DOHH2 (cell line): Measurements from ENCODE around the gene DRD2.

Source experiments
- H3F3A ChIP-seq: fragments of 200-600 bp; sonication (generic), shearing (Covaris generic); 2 replicates; pipeline ENCODE4 v1.6.0; 2016; ENCODE audit warnings: antibody characterized with exemption, mild to moderate bottlenecking; ENCODE audit not compliant: control insufficient read depth, insufficient read depth
- H3K27ac ChIP-seq: fragments of 200-600 bp; sonication (generic); 2 replicates; pipeline ENCODE4 v1.5.1; 2014; ENCODE audit warnings: low read depth, mild to moderate bottlenecking, low read length, moderate library complexity
- H3K27me3 ChIP-seq: fragments of 200-600 bp; sonication (generic); 2 replicates; pipeline ENCODE4 v1.6.1; 2014; ENCODE audit warnings: mild to moderate bottlenecking, low read length, mixed read lengths; ENCODE audit not compliant: control insufficient read depth
- H3K36me3 ChIP-seq: fragments of 200-600 bp; sonication (generic); 2 replicates; pipeline ENCODE4 v1.6.1; 2014; ENCODE audit warnings: mild to moderate bottlenecking, low read length, moderate library complexity, mixed read lengths; ENCODE audit not compliant: control insufficient read depth
- H3K4me1 ChIP-seq: fragments of 200-600 bp; sonication (generic); 2 replicates; pipeline ENCODE4 v1.6.1; 2014; ENCODE audit warnings: mild to moderate bottlenecking, low read length, mixed read lengths; ENCODE audit not compliant: control insufficient read depth
- H3K4me2 ChIP-seq: fragments of 200-600 bp; sonication (generic); 2 replicates; pipeline ENCODE4 v1.6.0; 2014; ENCODE audit warnings: mild to moderate bottlenecking, low read length, moderate library complexity
- H3K4me3 ChIP-seq: fragments of 200-600 bp; sonication (generic); 2 replicates; pipeline ENCODE4 v1.5.1; 2014; ENCODE audit warnings: mild to moderate bottlenecking, low read length, mixed read lengths
- H3K79me2 ChIP-seq: fragments of 200-600 bp; sonication (generic); 2 replicates; pipeline ENCODE4 v1.6.1; 2014; ENCODE audit warnings: mild to moderate bottlenecking, low read length, mixed read lengths; ENCODE audit not compliant: control insufficient read depth
- H3K9me2 ChIP-seq: fragments of 200-600 bp; sonication (generic); replicated peaks from 2 replicates; pipeline ENCODE4 v1.6.1; 2014; ENCODE audit warnings: mild to moderate bottlenecking, low read length, mixed read lengths; ENCODE audit not compliant: control insufficient read depth
- H3K9me3 ChIP-seq: fragments of 200-600 bp; sonication (generic); 2 replicates; pipeline ENCODE4 v1.6.1; 2014; ENCODE audit warnings: antibody characterized with exemption, low read length, mixed read lengths; ENCODE audit not compliant: control insufficient read depth, insufficient read depth
- H4K20me1 ChIP-seq: fragments of 200-600 bp; sonication (generic); 2 replicates; pipeline ENCODE4 v1.6.0; 2014; ENCODE audit warnings: low read depth, mild to moderate bottlenecking, antibody characterized with exemption, low read length, moderate library complexity; ENCODE audit not compliant: control insufficient read depth, insufficient read depth
- EZH2phosphoT487 ChIP-seq: fragments of 200-600 bp; sonication (generic); IDR thresholded peaks from 2 replicates; pipeline ENCODE4 v1.6.1; 2017; ENCODE audit warnings: borderline replicate concordance, mild to moderate bottlenecking, antibody characterized with exemption, low read length, moderate library complexity, mixed read lengths
- TF ChIP-seq, protein P1 (sequence below): fragments of 200-600 bp; sonication (generic); IDR thresholded peaks from one replicate; pipeline ENCODE4 v1.5.1; 2014; ENCODE audit warnings: antibody characterized with exemption, mild to moderate bottlenecking, low read depth, low read length; ENCODE audit not compliant: poor library complexity, severe bottlenecking

The DRD2 gene

GRCh38 chr11:113507341-113507740, 32.1 kb upstream of the DRD2 start:
- Histone ChIP-seq H3F3A (no peaks in the 10 kb centered on the region), H3K4me3 (no peak overlapping the region), H3K4me2 (no peak overlapping the region), H3K27ac (no peak overlapping the region), H3K4me1 (peaks cover 2% of the 10 kb centered on the region; the same call in 1 of the 2 replicates), H4K20me1 (no peaks in the 10 kb centered on the region), H3K9me3 (no peaks in the 10 kb centered on the region), H3K27me3 (peaks cover 12% of the 10 kb centered on the region; the same call in 1 of the 2 replicates), H3K79me2 (no peaks in the 10 kb centered on the region), H3K36me3 (no peaks in the 10 kb centered on the region), H3K9me2 (no peaks in the 10 kb centered on the region)
- TF ChIP-seq EZH2phosphoT487: no peak
- TF ChIP-seq, protein P1, sequence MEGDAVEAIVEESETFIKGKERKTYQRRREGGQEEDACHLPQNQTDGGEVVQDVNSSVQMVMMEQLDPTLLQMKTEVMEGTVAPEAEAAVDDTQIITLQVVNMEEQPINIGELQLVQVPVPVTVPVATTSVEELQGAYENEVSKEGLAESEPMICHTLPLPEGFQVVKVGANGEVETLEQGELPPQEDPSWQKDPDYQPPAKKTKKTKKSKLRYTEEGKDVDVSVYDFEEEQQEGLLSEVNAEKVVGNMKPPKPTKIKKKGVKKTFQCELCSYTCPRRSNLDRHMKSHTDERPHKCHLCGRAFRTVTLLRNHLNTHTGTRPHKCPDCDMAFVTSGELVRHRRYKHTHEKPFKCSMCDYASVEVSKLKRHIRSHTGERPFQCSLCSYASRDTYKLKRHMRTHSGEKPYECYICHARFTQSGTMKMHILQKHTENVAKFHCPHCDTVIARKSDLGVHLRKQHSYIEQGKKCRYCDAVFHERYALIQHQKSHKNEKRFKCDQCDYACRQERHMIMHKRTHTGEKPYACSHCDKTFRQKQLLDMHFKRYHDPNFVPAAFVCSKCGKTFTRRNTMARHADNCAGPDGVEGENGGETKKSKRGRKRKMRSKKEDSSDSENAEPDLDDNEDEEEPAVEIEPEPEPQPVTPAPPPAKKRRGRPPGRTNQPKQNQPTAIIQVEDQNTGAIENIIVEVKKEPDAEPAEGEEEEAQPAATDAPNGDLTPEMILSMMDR: no peak

GRCh38 chr11:113506893-113507292, 31.7 kb upstream of the DRD2 start:
- Histone ChIP-seq H3K79me2 (no peaks in the 10 kb centered on the region), H3F3A (no peaks in the 10 kb centered on the region), H4K20me1 (no peaks in the 10 kb centered on the region), H3K4me1 (peaks cover 6% of the 10 kb centered on the region), H3K27ac (no peak overlapping the region), H3K9me3 (no peaks in the 10 kb centered on the region), H3K4me2 (no peak overlapping the region), H3K36me3 (no peaks in the 10 kb centered on the region), H3K27me3 (peaks cover 12% of the 10 kb centered on the region; the same call in 1 of the 2 replicates), H3K4me3 (no peak overlapping the region), H3K9me2 (no peaks in the 10 kb centered on the region)
- no peak for TF ChIP-seq EZH2phosphoT487
- TF ChIP-seq, protein P1: no peak

GRCh38 chr11:113506461-113506860, 31.3 kb upstream of the DRD2 start:
- Histone ChIP-seq H3K4me3 (no peak overlapping the region), H3K4me1 (peaks cover 8% of the 10 kb centered on the region), H4K20me1 (no peaks in the 10 kb centered on the region), H3F3A (no peaks in the 10 kb centered on the region), H3K79me2 (no peaks in the 10 kb centered on the region), H3K4me2 (no peak overlapping the region), H3K9me2 (no peaks in the 10 kb centered on the region), H3K36me3 (no peaks in the 10 kb centered on the region), H3K27me3 (peaks cover 12% of the 10 kb centered on the region; the same call in 1 of the 2 replicates), H3K9me3 (no peaks in the 10 kb centered on the region), H3K27ac (no peak overlapping the region)
- TF ChIP-seq, protein P1: no peak
- TF ChIP-seq EZH2phosphoT487: no peak
